GM18867 (cell line): ENCODE measurements around the gene IL5RA.

Experiments
- ATAC-seq: cut with Tn5 transposase; IDR thresholded peaks from one replicate; pipeline ENCODE4 v1.9.1; 2021; ENCODE audit warnings: mild to moderate bottlenecking, moderate library complexity; ENCODE audit not compliant: unreplicated experiment

IL5RA gene

DNA sequence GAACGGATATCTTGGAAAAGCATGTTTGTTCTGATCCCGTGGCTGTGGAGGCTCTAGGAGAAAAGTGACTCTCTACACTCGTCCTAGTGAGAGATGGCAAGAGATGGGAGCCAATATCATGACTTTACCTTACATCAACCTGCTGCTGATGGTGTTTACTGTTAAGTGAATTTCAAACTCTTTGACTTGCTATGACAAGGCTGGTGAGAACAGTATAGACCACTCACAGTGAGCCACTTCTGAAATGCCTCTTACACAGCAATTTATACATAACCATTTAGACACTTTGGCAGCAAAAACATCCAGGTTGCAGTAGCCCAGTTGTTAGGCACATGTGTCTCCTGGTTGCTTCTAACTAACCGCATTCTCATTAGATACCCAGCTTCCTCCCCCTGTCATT, 43.3 kb downstream of the IL5RA start:
- no peak for ATAC-seq

DNA sequence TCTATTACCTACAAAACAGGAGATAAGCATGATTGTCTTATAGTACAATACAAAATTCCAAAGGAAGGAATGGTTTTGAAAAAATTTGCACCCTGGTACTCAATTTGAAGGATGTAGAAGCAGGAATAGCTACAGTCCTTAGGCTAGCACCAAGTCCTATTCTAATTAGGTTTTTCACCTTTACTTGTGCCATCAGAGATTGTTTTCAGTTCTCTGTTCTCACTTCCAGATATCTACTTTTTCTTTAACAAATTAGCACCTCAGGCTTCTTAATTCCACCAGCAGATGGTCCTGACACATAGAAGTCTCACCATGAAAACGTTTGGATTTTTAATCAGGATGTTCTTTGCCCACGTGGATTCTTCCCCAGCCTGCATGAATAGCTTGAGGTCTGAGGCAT, 43.8 kb downstream of the IL5RA start:
- peak; percentile 90 for ATAC-seq

DNA sequence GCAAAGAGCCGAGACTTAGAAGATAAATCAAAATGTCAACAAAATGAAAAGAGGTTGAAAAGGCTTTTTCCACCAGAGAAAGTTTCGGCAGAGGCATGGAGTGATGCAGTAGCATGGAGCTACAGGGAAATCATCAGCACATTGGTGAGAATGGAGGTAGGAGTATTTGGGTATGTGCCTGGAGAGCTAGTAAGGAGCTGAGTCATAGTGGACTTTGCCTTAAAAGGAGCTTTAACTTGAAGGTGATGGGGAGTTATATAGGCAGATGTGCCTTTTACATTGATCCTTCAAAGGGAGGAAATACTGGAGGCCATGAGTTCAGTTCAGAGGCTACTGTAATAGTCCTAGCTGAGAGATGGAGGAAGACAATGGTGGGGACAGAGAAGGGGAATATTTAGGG, 44.3 kb downstream of the IL5RA start:
- no peak for ATAC-seq

DNA sequence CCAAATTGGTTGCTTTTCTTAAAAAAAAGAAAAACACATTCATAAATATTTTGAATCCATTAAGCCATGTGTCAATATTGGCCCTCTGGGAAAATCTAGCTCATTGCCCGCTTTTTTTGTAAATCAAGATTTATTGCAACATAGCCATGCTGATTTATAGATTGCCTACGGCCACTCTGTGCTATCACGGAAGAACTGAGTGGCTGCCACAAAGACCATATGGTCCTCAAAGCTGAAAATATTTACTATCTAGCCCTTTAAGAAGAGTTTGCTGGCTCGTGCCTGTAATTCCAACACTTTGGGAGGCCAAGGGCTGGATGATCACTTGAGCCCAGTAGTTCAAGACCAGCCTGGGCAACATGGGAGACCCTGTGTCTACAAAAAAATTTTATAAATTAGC, 45.9 kb downstream of the IL5RA start:
- ATAC-seq = no peak

DNA sequence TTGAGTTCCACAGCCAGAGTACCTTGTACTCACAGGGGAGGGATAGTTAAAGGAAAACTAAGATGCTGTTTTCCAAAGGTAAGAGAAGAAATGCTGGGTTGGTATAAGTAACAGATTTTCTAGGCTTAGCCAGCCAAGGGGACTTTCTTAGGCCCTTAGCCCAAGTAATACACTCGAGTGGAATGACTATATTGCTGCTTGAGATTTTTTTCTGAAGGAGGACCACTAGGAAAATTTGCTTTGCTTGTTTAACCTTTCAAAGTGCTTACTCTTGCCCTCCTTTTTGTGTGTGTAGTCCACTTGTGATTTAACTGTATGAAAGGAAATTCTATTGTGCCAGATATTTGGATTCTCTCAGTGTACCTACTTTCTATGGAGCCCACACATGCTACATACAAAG, 50.5 kb downstream of the IL5RA start:
- no peak for ATAC-seq

DNA sequence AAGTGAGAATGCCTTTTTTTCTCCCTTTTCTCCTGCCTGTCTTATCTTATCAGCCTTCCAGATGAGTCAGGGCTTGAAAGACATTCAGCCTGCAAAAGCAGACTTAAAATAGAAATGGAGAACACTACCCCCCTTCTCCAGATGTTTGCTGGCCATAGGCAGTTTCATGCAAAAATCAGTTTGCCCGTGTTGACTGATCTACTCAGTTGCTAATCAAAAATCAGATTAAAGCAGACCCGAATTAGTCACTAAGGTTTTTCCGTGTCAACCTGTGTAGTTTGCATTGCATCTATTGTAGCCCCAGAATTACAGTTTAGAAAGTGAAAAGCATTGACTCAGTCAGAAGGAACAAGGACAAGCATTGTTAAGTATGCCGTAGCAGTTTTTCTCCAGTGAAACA, 56.2 kb downstream of the IL5RA start:
- no peak for ATAC-seq

DNA sequence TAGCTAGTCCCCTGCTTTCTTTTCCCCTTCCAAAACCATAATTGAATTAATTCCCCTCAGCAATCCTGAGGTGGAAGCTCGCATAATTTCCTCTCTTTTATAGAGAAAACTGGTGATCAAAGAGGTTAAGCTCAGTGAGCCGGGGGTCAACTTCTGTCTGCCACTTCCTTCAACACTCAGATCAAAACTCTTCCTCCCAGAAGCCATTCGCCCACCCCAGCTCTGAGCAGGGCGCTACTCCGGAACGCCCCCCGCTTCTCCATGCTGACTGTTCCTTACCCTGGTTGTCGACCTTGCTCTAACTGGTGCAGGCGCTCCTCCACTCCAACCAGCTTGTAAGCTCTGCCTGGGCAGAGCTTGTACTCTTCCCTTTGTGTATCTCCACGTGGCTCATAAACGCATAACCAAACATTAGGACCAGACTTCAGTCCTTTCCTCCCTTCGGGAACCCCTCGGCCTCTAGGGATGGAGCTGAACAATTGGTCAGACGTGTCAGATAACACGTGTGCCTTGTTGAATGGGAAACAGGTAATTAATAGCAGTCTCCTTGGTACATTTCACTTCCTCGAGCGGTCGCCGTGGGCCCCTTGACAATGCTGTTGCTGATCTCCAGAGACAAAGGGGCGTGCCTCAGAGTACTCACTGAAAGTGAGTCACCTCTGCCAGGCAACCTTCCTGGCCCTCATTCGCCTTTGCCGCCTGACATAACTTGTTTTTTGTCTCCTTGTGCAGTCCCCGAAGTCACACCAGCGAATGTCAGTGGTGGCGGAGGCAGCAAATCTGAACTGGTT, 71.8 kb downstream of the IL5RA start:
- ATAC-seq = no peak

DNA sequence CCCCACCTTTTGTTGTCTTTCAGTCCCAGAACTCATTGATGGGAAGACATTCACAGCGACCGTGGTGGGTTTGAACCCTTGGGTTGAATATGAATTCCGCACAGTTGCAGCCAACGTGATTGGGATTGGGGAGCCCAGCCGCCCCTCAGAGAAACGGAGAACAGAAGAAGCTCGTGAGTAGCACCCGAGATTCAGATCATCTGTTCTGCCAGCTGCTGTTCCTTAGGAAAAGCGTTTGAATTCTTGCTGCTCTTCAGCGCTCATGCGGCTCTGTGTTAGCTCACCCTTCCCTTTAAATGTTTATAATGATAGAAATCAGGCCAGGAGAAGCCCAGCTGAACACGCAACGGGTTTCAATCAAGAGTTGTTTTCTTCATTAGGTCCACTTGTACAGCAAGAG, 73.0 kb downstream of the IL5RA start:
- no peak for ATAC-seq

DNA sequence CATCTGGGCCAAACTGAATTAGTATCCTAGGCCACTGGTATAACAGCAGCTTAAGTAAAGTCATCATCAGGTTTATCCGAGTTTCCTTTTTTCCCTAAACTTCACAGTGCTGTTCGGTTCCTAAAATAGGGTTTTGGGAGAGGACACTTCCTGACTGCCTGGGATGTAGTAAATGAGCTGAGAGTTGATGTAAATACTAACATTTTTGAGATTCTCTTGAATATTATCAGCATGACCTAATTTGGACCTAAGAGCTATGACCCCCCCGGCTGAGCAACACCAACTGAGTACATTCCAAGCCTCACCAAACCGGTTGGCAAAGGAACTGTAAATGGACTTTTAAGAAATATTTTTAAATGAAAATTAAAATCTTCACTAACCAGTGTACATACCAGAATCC, 78.8 kb downstream of the IL5RA start:
- no peak for ATAC-seq

DNA sequence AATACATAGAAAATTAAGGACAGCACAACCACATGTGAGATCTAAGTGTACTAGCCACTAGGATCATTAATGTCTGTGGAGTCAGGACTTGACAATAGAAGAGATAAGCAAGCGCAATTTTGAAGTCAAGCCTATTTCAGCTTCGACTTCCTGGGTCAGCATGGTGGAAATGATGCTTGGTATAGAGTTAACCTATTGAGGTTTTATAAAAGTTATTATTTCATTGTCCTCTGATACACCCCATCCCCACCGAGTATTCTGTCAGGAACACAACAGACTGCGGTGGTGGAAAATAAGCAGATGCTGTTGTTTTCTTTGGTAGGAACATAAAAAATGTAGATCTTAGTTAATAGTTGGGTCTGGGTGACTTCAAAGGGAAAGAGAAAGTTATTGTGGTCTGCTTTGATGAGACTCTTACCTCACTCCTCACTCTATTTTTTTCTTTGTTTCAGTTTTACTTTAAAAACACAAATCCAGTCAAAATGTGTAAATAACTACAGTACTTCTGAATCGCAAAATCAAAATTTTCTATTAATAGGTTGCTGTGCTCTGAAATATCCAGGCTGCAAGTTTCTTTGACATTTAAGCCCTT, 82.1 kb downstream of the IL5RA start:
- peak; percentile 99 for ATAC-seq

DNA sequence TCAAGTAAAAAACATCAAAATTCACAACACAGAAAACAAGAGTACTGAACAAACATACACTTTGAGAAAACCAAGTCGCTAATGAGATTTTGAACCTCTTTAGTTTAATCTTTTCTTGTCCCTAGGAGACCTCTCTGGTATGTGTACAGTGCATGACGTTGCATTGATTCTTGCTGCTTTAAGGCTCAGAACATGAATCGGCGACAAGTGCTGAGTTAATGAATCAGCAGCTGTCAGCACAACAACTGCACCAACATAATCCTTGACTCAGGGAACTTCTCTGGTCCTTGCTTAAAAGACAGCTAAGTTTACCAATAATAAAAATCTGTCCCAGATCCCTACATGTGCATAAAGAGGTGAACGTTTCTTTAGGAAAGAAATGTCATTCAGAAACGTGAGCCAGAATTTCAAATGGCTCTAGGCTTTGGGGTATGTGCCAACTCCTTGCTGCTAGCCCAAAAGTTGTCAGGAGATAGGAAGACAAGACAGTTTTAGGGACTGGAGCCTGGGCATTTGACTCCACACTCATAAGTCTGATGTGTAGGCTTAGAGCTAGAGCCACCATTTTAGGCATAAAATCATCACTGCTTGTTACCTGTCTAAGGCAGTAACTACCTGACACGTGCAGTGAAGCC, 86.9 kb downstream of the IL5RA start:
- ATAC-seq = no peak

DNA sequence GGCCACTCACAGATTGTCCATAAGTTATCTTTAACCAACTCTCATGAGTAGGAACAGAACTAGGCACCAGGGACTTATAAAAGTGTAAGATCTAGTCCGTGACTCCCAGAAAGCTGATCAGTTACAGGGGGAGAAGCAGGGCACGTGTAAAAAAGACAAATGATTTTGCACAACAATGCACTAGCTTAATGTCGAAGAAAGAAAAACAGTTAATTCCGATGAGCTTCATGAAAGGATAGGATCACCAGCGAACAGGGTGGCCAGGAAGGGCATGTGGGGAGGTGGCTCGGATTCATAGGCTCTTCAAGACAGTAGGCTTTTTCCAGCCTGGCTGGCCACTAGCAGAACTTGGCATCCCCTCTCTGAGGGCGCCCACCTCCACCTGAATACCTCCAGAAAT, 90.0 kb downstream of the IL5RA start:
- no peak for ATAC-seq
